PC-3 (cell line): Measurements from ENCODE around the gene METTL26. TPM values are rescaled to one million over a fixed set of nuclear protein-coding genes. Genes with fewer than 3 reads are reported as not detected.
A peak's percentile ranks its signal among the peaks of the same experiment; 100 is the strongest.

ENCODE experiments used
- ATAC-seq: fragments of 200-7000 bp; cut with Tn5 transposase; 2 replicates; pipeline ENCODE4 v1.9.1; 2020; ENCODE audit warnings: mild to moderate bottlenecking, moderate library complexity
- BruUV-seq: library from RNA; stranded (reverse); fragments of 400-500 nt; replicated peaks from 2 replicates; lab custom pipeline; 2021; lab: Mats Ljungman, UMichigan
- CTCF ChIA-PET: fragments of 300-600 bp; sonication (Branson Sonifier 250); formaldehyde crosslinking; loops from one replicate; lab custom pipeline; 2022; ENCODE audit warnings: antibody characterized with exemption; lab: Charles Lee
- POLR2A ChIA-PET: fragments of 300-600 bp; sonication (Branson Sonifier 250); formaldehyde crosslinking; loops from one replicate; lab custom pipeline; 2022; ENCODE audit warnings: antibody characterized with exemption; ENCODE audit not compliant: unreplicated experiment; lab: Charles Lee
- DNase-seq: peaks from one replicate; pipeline ENCODE4 v3.0.0-alpha.2; 2015
- H2AFZ ChIP-seq: fragments of 300-600 bp; sonication (generic); 2 replicates; pipeline ENCODE4 v1.6.0; 2016; ENCODE audit warnings: antibody characterized with exemption, low read length
- H3F3A ChIP-seq: fragments of 300-600 bp; sonication (generic); one replicate; pipeline ENCODE4 v1.6.0; 2017; ENCODE audit warnings: antibody characterized with exemption, low read length, control low read depth, mild to moderate bottlenecking; ENCODE audit not compliant: unreplicated experiment
- H3K27ac ChIP-seq: fragments of 300-600 bp; sonication (generic); 2 replicates; pipeline ENCODE4 v1.5.1; 2016; ENCODE audit warnings: mild to moderate bottlenecking, low read length
- H3K27me3 ChIP-seq: fragments of 300-600 bp; sonication (generic); 2 replicates; pipeline ENCODE4 v1.6.1; 2016; ENCODE audit warnings: low read length, mixed read lengths
- H3K36me3 ChIP-seq: fragments of 300-600 bp; sonication (generic); 2 replicates; pipeline ENCODE4 v1.6.1; 2016; ENCODE audit warnings: low read depth, mixed run types, low read length, mixed read lengths
- H3K4me1 ChIP-seq: fragments of 300-600 bp; sonication (generic); 2 replicates; pipeline ENCODE4 v1.5.1; 2016; ENCODE audit warnings: low read length; ENCODE audit not compliant: insufficient read depth
- H3K4me2 ChIP-seq: fragments of 300-600 bp; sonication (generic); 2 replicates; pipeline ENCODE4 v1.6.0; 2016; ENCODE audit warnings: low read length
- H3K4me3 ChIP-seq: fragments of 300-600 bp; sonication (generic); 2 replicates; pipeline ENCODE4 v1.5.1; 2016; ENCODE audit warnings: mild to moderate bottlenecking, low read length, mixed read lengths
- H3K79me2 ChIP-seq: fragments of 300-600 bp; sonication (generic); 2 replicates; pipeline ENCODE4 v1.6.1; 2017; ENCODE audit warnings: low read length, mixed read lengths
- H3K9ac ChIP-seq: fragments of 300-600 bp; sonication (generic); 2 replicates; pipeline ENCODE4 v1.6.0; 2016; ENCODE audit warnings: mild to moderate bottlenecking, low read length
- H3K9me2 ChIP-seq: fragments of 300-600 bp; sonication (generic); replicated peaks from 2 replicates; pipeline ENCODE4 v1.6.1; 2016; ENCODE audit warnings: mixed run types, low read length, mixed read lengths
- H3K9me3 ChIP-seq: fragments of 300-600 bp; sonication (generic); 2 replicates; pipeline ENCODE4 v1.6.1; 2016; ENCODE audit warnings: low read length, mixed read lengths
- H4K20me1 ChIP-seq: fragments of 300-600 bp; sonication (generic); 2 replicates; pipeline ENCODE4 v1.6.1; 2016; ENCODE audit warnings: low read length, mixed read lengths
- EZH2 ChIP-seq: fragments of 300-600 bp; sonication (generic); IDR thresholded peaks from one replicate; pipeline ENCODE4 v1.6.1; 2017; ENCODE audit warnings: antibody characterized with exemption, mild to moderate bottlenecking, low read length; ENCODE audit not compliant: unreplicated experiment
- EZH2phosphoT487 ChIP-seq: fragments of 300-600 bp; sonication (generic); IDR thresholded peaks from 2 replicates; pipeline ENCODE4 v1.6.1; 2018; ENCODE audit warnings: mild to moderate bottlenecking, antibody characterized with exemption, low read length, borderline replicate concordance
- intact Hi-C: fragments of 100-400 bp; cut with micrococcal nuclease; formaldehyde crosslinking; loops from 2 replicates; pipeline ENCODE4 v1.9.0; 2023
- total RNA-seq: library from RNA; depleted of rRNA; stranded (reverse); fragments of >200 nt; gene quantifications from 2 replicates; pipeline ENCODE4 v1.2.3, GENCODE V29; 2014
- TF ChIP-seq, protein P1 (sequence below): fragments of 300-600 bp; sonication (generic); conservative IDR thresholded peaks from 2 replicates; pipeline ENCODE4 v1.5.1; 2017; ENCODE audit warnings: antibody characterized with exemption, low read depth, mild to moderate bottlenecking, low read length

Gene METTL26
- total RNA-seq, 1 experiment from 2014 or later = 179 TPM

GRCh38 chr16:593807-594206, 42.3 kb downstream of the METTL26 start:
- Histone ChIP-seq H3K9ac (no peak overlapping the region), H4K20me1 (peaks cover 12% of the 10 kb centered on the region; the same call in 1 of the 2 replicates), H3K4me2 (0 out of 2 replicates have a peak overlapping the region, but pooled peaks have one; percentile 51), H3K9me2 (no peaks in the 10 kb centered on the region), H3K27ac (no peak overlapping the region), H3K4me3 (no peak overlapping the region), H3F3A (no peaks in the 10 kb centered on the region), H3K4me1 (peaks cover 28% of the 10 kb centered on the region), H2AFZ (no peak overlapping the region), H3K36me3 (no peaks in the 10 kb centered on the region), H3K79me2 (peaks cover 63% of the 10 kb centered on the region), H3K9me3 (no peaks in the 10 kb centered on the region), H3K27me3 (no peaks in the 10 kb centered on the region)
- DNase-seq = no peak
- BruUV-seq = no TSS peak
- no peak for ATAC-seq
- intact Hi-C loops = no loop called here
- CTCF ChIA-PET = no interaction called here
- no peak for TF ChIP-seq EZH2phosphoT487
- TF ChIP-seq EZH2 = no peak
- TF ChIP-seq, protein P1, sequence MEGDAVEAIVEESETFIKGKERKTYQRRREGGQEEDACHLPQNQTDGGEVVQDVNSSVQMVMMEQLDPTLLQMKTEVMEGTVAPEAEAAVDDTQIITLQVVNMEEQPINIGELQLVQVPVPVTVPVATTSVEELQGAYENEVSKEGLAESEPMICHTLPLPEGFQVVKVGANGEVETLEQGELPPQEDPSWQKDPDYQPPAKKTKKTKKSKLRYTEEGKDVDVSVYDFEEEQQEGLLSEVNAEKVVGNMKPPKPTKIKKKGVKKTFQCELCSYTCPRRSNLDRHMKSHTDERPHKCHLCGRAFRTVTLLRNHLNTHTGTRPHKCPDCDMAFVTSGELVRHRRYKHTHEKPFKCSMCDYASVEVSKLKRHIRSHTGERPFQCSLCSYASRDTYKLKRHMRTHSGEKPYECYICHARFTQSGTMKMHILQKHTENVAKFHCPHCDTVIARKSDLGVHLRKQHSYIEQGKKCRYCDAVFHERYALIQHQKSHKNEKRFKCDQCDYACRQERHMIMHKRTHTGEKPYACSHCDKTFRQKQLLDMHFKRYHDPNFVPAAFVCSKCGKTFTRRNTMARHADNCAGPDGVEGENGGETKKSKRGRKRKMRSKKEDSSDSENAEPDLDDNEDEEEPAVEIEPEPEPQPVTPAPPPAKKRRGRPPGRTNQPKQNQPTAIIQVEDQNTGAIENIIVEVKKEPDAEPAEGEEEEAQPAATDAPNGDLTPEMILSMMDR = no peak
- POLR2A ChIA-PET = interaction anchor here (1.0 kb wide), 1 partner anchor 51 kb away, joined by 5 read pairs; no protein-coding TSS in a partner anchor

DNA sequence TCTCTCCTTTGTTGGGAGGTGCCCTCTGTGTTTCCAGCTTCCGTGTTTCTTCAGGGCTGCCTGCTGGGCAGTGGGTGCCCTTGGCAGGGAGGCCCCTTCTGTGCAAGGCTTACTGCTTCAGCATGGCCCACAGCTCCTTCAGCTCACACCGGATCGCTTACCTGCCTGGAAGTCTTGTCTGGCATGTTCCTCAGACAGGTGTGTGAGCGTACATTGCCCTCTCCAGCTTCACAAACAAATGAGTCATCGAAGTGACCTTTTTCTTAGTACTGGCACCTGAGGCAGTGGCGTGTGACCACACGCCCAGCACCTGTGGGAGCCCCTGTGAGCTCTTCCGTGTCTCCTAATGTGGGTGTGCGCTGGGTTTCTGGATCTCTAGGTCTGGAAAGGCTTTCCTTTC, 42.7 kb downstream of the METTL26 start:
- Histone ChIP-seq H3K36me3 (no peaks in the 10 kb centered on the region), H3K4me3 (no peak overlapping the region), H3K4me2 (peak overlapping the region; percentile 51), H2AFZ (no peak overlapping the region), H3K9me2 (no peaks in the 10 kb centered on the region), H3K79me2 (peaks cover 67% of the 10 kb centered on the region), H3K27me3 (no peaks in the 10 kb centered on the region), H3K4me1 (peaks cover 28% of the 10 kb centered on the region), H3F3A (no peaks in the 10 kb centered on the region), H4K20me1 (peaks cover 12% of the 10 kb centered on the region; the same call in 1 of the 2 replicates), H3K9ac (no peak overlapping the region), H3K9me3 (no peaks in the 10 kb centered on the region), H3K27ac (peak overlapping the region; percentile 28)
- DNase-seq (peak; percentile 77), ATAC-seq (no peak)
- POLR2A ChIA-PET = interaction anchor here (1.0 kb wide), 1 partner anchor 51 kb away, joined by 5 read pairs; no protein-coding TSS in a partner anchor
- intact Hi-C loops = no loop called here
- BruUV-seq = no TSS peak
- CTCF ChIA-PET = no interaction called here
- TF ChIP-seq, protein P1 = no peak
- TF ChIP-seq EZH2phosphoT487 (no peak), EZH2 (no peak)

- intact Hi-C loops = no loop called here
- no peak overlapping the region for H3K9ac ChIP-seq
Observed at GRCh38 chr16:592518-593306, 43.4 kb downstream of the METTL26 start.

More at GRCh38 chr16:592518-593306, 43.4 kb downstream of the METTL26 start:
- no TSS peak for BruUV-seq
- no peaks in the 10 kb centered on the region for H3K27me3 ChIP-seq
- H2AFZ ChIP-seq = no peak overlapping the region
- H3F3A ChIP-seq = no peaks in the 10 kb centered on the region
- ChIA-PET CTCF (no interaction called here), POLR2A (interaction anchor here (1.0 kb wide), 1 partner anchor 52 kb away, joined by 5 read pairs; no protein-coding TSS in a partner anchor)
- peaks cover 73% of the 10 kb centered on the region for H3K79me2 ChIP-seq
- H3K4me3 ChIP-seq = no peak overlapping the region
- peaks cover 12% of the 10 kb centered on the region; the same call in 1 of the 2 replicates for H4K20me1 ChIP-seq
- TF ChIP-seq EZH2 (no peak), EZH2phosphoT487 (no peak)
- TF ChIP-seq, protein P1 = no peak
- H3K4me2 ChIP-seq = peak overlapping the region; percentile 51
- ATAC-seq (no peak), DNase-seq (no peak)
- H3K27ac ChIP-seq = peak overlapping the region; percentile 28
- H3K9me3 ChIP-seq = no peaks in the 10 kb centered on the region
- no peaks in the 10 kb centered on the region for H3K9me2 ChIP-seq
- peaks cover 28% of the 10 kb centered on the region for H3K4me1 ChIP-seq
- no peaks in the 10 kb centered on the region for H3K36me3 ChIP-seq
